Measurements from ENCODE around the gene P3H2. TPM values are rescaled to one million over a fixed set of nuclear protein-coding genes. Genes with fewer than 3 reads are reported as not detected.

The P3H2 gene
- total and polyA plus RNA-seq, 2 of the 4 experiments (the other 2 are of a cell fraction) = 54.7 to 64.3 TPM

- H2BK5ac ChIP-seq (ENCODE audit: low read depth, low read length, poor library complexity, severe bottlenecking) = peak overlapping the region; percentile 6
- no peak overlapping the region for H3K4me2 ChIP-seq (ENCODE audit: low read depth, low read length)
- H2BK120ac ChIP-seq (ENCODE audit: low read depth, low read length) = peak overlapping the region; percentile 63
- intact Hi-C loops (cut with micrococcal nuclease) (no loop called here), in situ Hi-C loops (cut with MboI; ENCODE audit: low sequenced_read_pairs) (no loop called here), dilution Hi-C loops (cut with HindIII; ENCODE audit: low sequenced_read_pairs, unreplicated experiment) (no loop called here)
- H3K36me3 ChIP-seq (ENCODE audit: control insufficient read depth, insufficient read depth, low read length) = no peaks in the 10 kb centered on the region
- no TSS peak for BruUV-seq (replicated peaks)
- H2AFZ ChIP-seq (replicated peaks; ENCODE audit: low read length, poor library complexity) = no peak overlapping the region
- no peak overlapping the region for H3K56ac ChIP-seq (ENCODE audit: extremely low read depth, insufficient read depth, low read length)
- H3K9me1 ChIP-seq (ENCODE audit: insufficient read depth, low read length) = peaks cover 15% of the 10 kb centered on the region
- H3K23ac ChIP-seq (ENCODE audit: low read depth, low read length) = peak overlapping the region; percentile 10; the same call in 1 of the 2 replicates
- H3K4me1 ChIP-seq (ENCODE audit: control insufficient read depth, insufficient read depth, low read length) = peaks cover 19% of the 10 kb centered on the region
- H4K8ac ChIP-seq (ENCODE audit: low read depth in 2 of 2, low read length in 2 of 2) = peak overlapping the region; percentile 25 to 28; a peak in 2 of 4 replicates
- TF ChIP-seq RCOR1 (IDR thresholded peaks at IDR 0.05; ENCODE audit: insufficient replicate concordance, low read length) = no peak
- no peak for TF ChIP-seq CHD1 (IDR thresholded peaks at IDR 0.05; ENCODE audit: low read depth, low read length)
- TF ChIP-seq, protein P1, sequence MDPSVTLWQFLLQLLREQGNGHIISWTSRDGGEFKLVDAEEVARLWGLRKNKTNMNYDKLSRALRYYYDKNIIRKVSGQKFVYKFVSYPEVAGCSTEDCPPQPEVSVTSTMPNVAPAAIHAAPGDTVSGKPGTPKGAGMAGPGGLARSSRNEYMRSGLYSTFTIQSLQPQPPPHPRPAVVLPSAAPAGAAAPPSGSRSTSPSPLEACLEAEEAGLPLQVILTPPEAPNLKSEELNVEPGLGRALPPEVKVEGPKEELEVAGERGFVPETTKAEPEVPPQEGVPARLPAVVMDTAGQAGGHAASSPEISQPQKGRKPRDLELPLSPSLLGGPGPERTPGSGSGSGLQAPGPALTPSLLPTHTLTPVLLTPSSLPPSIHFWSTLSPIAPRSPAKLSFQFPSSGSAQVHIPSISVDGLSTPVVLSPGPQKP (IDR thresholded peaks at IDR 0.05; ENCODE audit: borderline replicate concordance, low read depth, low read length) = no peak
- no peak for TF ChIP-seq CTCF (conservative IDR thresholded peaks at IDR 0.05; ENCODE audit: low read depth, low read length)
- no peak for TF ChIP-seq USF2 (IDR thresholded peaks at IDR 0.05; ENCODE audit: low read depth, low read length)
- no peak for TF ChIP-seq RAD21 (IDR thresholded peaks at IDR 0.05; ENCODE audit: low read length)
- no peak for TF ChIP-seq BHLHE40 (IDR thresholded peaks at IDR 0.05; ENCODE audit: low read depth, low read length)
- H3K4ac ChIP-seq (ENCODE audit: low read depth, low read length) = peak overlapping the region; percentile 10; the same call in 1 of the 2 replicates
- ChIA-PET CTCF (no interaction called here), POLR2A (ENCODE audit: unreplicated experiment) (no interaction called here)
- ATAC-seq (ENCODE audit: low read depth) = no peak
- H3K9ac ChIP-seq (ENCODE audit: low read depth, low read length) = no peak overlapping the region
- peak overlapping the region; percentile 37; the same call in 2 of the 3 replicates for H2BK15ac ChIP-seq (ENCODE audit: low read depth, low read length)
- H4K20me1 ChIP-seq (ENCODE audit: insufficient read depth, low read length) = no peaks in the 10 kb centered on the region; the same call in 1 of the 2 replicates
- H4K91ac ChIP-seq (ENCODE audit: insufficient read depth, low read depth, low read length) = no peak overlapping the region
- DNase-seq = no peak
- no peaks in the 10 kb centered on the region for H3K27me3 ChIP-seq (ENCODE audit: control insufficient read depth, insufficient read depth, low read length)
- H3K79me1 ChIP-seq (ENCODE audit: low read depth in 1 of 2, low read length in 2 of 2) = peaks cover 33 to 53% of the 10 kb centered on the region in 2 experiments; a peak in 3 of 4 replicates
- H3K27ac ChIP-seq (ENCODE audit: insufficient read depth, low read length) = no peak overlapping the region
- no CpG with 5 or more reads among the region's 2 CpGs for WGBS, 2 experiments (ENCODE audit: extremely low coverage in 2 of 2, insufficient read length in 1 of 2)
- peak overlapping the region; percentile 9; the same call in 1 of the 2 replicates for H2AK5ac ChIP-seq (ENCODE audit: low read depth, low read length)
- no peak overlapping the region for H3K4me3 ChIP-seq (ENCODE audit: insufficient read depth, low read depth, low read length)
- H3K18ac ChIP-seq (ENCODE audit: low read depth, low read length) = peak overlapping the region; percentile 24; the same call in 1 of the 2 replicates
- H4K5ac ChIP-seq (ENCODE audit: low read depth, low read length) = peak overlapping the region; percentile 64; the same call in 1 of the 2 replicates
- H2BK20ac ChIP-seq (ENCODE audit: low read depth, low read length) = peak overlapping the region; percentile 30
- no peak overlapping the region for H2AK9ac ChIP-seq (replicated peaks; ENCODE audit: low read depth, low read length, poor library complexity)
- H3K14ac ChIP-seq (replicated peaks; ENCODE audit: low read depth, low read length) = peak overlapping the region; percentile 20; the same call in 1 of the 2 replicates
- no peaks in the 10 kb centered on the region for H3K9me3 ChIP-seq (ENCODE audit: control insufficient read depth, insufficient read depth, low read length)
Observed at GRCh38 chr3:190074817-190075216, 45.9 kb downstream of the P3H2 start.

Data from IMR-90 (cell line).